ENCODE measurements around the gene IFITM10.

The IFITM10 gene

GRCh38 chr11:1762537-1763302 lies 12.3 kb upstream of the IFITM10 start:
- peak; percentile 91 for DNase-seq

GRCh38 chr11:1761857-1762536 lies 11.6 kb upstream of the IFITM10 start:
- DNase-seq: no peak

- DNase-seq: no peak
Observed at GRCh38 chr11:1761110-1761856, 10.9 kb upstream of the IFITM10 start.

- DNase-seq: no peak
Observed at GRCh38 chr11:1760351-1761109, 10.1 kb upstream of the IFITM10 start.

- DNase-seq: no peak
Observed at GRCh38 chr11:1759851-1760220, 9.4 kb upstream of the IFITM10 start.

- DNase-seq: no peak
Observed at GRCh38 chr11:1759151-1759850, 8.9 kb upstream of the IFITM10 start.

GRCh38 chr11:1758611-1759150 lies 8.3 kb upstream of the IFITM10 start:
- DNase-seq: no peak

GRCh38 chr11:1757861-1758610 lies 7.6 kb upstream of the IFITM10 start:
- no peak for DNase-seq

- no peak for DNase-seq
Observed at GRCh38 chr11:1756791-1757771, 6.7 kb upstream of the IFITM10 start.

GRCh38 chr11:1755692-1756561 lies 5.5 kb upstream of the IFITM10 start:
- DNase-seq: peak; percentile 94

GRCh38 chr11:1755344-1755691 lies 4.9 kb upstream of the IFITM10 start:
- no peak for DNase-seq

- DNase-seq: no peak
Observed at GRCh38 chr11:1754376-1755150, 4.2 kb upstream of the IFITM10 start.

GRCh38 chr11:1753929-1754305 lies 3.5 kb upstream of the IFITM10 start:
- no peak for DNase-seq

GRCh38 chr11:1753229-1753928 lies 3.0 kb upstream of the IFITM10 start:
- no peak for DNase-seq

GRCh38 chr11:1752907-1753228 lies 2.5 kb upstream of the IFITM10 start:
- DNase-seq: no peak

- no peak for DNase-seq
Observed at GRCh38 chr11:1751999-1752906, 1.9 kb upstream of the IFITM10 start.

- no peak for DNase-seq
Observed at GRCh38 chr11:1751531-1751921, 1.1 kb upstream of the IFITM10 start.

Measured in NCI-H2029 (cell line).